T1000 (cell line): ENCODE measurements around the gene HOXA10.

Source experiments
- DNase-seq: peaks from one replicate; lab custom pipeline; 2025; ENCODE audit warnings: mixed read lengths; lab: John Stamatoyannopoulos, UW

HOXA10 gene

DNA sequence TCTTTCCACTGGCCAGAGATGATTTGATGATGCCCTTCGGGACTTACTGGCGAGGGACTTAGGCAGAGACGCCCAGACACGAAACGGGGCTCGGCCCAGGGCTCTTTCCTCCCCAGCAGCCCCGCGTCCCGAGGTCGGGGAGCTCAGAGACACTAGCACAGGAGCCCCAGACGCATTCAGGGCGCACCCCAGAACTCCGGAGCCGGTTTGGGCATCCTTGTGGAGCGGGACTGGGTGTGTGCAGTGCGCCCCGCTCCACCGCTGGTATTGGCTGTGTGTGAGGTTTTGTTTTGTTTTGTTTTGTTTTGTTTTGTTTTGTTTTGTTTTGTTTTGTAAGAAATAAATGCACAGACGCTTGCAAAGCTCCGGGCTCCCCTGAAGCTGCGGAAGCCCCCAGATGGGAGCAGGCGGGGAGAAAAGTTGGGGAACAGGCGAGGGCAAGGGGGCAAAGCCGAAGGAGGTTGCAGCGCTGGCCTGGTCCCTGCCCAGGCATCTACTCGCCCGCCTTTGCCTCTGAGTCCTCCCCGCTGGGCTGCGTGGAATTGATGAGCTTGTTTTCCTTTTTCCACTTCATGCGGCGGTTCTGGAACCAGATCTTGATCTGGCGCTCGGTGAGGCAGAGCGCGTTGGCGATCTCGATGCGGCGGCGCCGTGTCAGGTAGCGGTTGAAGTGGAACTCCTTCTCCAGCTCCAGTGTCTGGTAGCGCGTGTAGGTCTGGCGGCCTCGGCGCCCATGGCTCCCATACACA lies 28.8 kb downstream of the HOXA10 start:
- DNase-seq = no peak

DNA sequence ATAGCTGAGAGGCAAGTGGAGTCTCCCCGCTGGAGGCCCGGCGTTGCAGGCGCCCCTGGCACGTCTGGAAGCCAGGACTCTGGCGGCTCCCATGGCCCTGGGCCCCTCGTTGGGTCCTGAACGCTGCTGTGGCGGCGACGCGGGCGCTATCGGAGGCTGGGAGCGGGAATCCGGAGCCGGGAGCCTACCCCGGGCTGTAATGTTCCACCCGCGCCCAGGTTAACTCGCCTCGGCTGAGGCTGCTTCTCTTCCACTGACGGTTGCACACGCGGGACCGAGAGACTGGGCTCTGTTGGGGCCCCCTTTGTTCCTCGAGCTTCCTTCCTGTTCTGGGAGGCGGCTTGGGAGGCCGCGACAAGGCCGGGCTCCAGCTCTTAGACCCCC lies 29.3 kb downstream of the HOXA10 start:
- DNase-seq = no peak

DNA sequence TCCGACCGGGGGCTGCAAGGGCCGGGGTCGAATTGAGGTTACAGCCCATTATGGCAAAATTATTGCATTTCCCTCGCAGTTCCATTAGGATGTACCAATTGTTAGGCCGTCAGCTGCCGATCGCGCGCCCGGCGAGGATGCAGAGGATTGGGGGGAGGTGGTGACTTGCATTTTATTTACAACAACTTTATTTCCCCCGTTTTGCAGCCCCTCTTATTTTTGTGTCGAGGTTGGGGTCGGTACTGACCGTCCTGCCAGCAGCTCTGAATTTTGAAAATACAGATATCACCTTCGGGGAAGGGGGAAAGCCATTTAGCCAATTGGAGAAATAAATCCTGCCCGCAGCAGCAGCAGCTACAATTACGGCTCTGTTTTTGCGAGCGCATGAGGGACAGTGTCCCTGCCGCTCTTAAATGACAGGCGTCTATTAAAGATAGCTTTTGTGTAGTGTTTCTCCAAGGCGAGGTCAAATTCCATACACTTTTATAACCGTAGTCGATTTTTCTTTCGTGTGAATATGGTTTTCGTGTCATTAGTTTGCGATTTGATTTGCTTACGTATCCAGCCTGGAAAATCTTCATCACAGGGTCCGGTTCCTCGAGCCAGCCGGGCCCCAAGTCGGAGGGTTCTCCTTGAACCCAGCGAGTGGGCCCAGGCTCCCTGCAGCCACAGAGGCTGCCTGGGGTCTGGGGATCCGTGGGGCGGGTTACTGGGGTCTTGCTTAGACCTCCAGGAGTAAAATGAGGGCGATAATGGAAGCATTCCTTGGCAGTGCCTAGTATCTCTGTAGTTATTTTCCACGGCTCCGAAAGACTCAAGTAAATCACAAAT lies 30.0 kb downstream of the HOXA10 start:
- DNase-seq = no peak

DNA sequence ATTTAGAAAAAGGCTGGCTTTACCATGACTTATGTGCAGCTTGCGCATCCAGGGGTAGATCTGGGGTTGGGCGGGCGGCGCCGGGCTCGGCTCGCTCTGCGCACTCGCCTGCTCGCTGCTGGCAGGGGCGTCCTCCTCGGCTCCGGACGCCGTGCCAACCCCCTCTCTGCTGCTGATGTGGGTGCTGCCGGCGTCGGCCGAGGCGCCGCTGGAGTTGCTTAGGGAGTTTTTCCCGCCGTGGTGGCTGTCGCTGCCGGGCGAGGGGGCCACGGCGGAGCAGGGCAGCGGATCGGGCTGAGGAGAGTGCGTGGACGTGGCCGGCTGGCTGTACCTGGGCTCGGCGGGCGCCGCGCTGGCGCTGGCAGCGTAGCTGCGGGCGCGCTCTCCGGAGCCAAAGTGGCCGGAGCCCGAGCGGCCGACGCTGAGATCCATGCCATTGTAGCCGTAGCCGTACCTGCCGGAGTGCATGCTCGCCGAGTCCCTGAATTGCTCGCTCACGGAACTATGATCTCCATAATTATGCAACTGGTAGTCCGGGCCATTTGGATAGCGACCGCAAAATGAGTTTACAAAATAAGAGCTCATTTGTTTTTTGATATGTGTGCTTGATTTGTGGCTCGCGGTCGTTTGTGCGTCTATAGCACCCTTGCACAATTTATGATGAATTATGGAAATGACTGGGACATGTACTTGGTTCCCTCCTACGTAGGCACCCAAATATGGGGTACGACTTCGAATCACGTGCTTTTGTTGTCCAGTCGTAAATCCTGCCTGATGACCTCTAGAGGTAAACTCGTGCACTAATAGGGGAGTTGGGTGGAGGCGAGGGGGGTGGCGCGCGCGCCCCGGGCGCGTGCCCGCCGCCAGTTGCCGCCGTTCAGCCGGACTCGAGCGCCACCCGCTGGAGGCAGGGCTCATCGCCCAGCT lies 30.8 kb downstream of the HOXA10 start, which contains the start of gene HOXA5:
TSS of gene HOXA5 (minus strand) at position 659 of the 927 bp plus-strand sequence. CDS start at position 585, 74 bp downstream.
- peak; percentile 76 for DNase-seq

DNA sequence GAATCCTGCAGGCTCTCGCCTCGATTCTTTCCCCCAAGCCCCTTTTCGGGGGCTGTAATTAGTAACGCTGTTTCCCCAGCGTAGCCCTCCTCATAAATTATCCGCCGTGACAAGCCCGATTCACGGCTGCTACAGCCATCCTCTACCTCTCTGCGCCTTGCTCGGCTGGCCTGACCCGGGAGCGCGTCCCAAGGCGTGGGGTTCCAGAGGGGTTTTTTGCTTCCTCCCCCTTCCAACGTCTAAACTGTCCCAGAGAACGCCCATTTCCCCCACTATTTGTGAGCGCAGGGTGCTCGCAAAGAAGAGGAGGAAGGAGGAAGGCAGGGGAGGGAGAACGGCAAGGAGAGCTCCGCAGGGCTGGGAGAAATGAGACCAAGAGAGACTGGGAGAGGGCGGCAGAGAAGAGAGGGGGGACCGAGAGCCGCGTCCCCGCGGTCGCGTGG lies 31.5 kb downstream of the HOXA10 start:
- no peak for DNase-seq

DNA sequence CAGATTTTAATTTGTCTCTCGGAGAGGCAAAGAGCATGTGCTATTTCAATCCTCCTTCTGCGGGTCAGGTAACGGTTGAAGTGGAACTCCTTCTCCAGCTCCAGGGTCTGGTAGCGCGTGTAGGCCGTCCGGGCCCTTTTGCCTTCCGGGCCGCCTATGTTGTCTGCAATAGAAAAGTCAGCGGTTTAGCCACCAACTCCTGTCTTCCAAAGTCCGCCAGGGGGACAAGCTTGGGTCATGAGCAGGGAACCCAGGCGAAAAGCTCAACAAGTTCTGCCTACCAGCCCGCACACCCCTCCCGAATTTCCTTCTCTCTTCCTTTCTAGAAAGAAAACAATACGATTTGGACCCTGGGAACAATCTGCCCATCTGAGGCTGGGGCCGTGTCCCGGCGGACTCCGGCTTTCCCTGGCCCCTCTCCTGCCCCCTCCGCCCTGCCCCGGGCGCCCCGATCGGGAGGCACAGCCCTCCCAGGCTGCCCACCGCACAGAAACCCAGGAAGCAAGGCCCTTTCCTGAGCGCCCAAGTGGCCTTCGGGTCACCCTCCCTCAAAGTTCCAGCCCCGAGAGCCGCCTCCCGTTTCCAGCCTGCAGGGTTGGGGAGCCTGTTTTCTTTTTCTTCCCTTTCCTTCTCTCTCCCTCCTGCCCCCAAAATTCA lies 32.1 kb downstream of the HOXA10 start:
- DNase-seq = no peak

DNA sequence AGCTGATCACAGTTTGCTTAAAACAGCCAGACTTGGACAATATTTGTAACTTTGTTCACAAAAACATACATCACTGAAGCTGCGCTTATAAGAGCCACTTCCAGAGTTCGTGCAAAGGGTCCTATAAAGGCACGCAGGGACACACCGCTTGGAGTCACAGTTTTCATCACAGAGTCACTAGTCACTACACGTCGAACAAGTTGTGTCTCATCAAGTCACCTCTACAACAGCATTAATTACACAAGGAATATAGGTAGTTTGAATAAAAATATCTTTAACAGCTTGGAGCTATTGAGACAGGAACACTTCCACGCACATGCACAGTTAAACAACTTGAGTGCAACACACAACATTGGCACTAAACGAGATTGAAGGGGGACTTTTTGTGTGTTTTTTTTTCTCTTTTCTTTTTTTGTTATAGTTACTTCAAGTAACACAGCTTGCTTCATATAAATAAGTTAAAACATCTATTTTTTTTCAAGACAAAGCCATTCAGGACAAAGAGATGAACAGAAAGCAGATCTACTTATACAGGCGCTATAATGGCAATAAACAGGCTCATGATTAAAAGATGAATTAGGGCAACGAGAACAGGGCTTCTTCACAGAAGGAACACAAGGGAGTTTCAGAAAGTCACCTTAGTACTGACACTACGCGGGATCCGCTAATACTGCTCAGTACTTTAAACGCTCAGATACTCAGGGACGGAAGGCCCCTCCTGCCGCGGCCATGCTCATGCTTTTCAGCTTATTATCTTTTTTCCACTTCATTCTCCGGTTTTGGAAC lies 32.8 kb downstream of the HOXA10 start:
- no peak for DNase-seq

DNA sequence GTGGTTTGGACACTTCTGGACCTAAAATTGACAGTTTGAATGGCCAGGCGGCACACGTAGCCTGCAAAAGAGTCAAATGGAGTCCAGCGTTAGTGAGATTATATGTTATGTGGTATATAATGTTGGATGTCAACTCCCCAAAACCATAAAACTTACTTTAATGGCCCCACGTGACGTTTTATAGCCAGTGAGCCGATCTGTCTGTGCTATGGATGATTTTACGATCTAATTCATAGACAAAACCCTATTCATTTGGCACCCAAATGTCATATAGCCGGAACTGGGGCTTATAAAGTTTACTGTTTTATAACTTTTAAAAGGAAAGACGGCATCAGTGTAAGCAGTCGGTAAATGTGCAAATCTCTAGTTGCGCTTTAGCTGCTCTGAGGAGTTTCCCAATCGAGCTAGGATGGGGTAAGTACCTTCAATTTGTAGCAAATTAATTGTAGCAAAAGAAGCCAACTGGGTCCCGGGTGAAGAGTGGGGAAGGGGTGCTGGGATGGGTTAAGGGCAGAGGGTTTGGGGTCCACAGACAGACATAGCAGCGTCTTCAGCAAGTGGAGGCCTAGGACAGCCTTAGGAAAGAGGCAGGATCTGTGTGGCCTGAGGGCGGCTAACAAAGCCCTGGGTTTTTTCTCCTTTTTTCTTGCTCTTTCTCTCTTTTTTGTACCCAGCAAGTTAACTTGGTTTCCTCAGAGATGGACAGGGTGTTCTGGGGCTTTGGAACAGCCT lies 33.8 kb downstream of the HOXA10 start:
- no peak for DNase-seq

DNA sequence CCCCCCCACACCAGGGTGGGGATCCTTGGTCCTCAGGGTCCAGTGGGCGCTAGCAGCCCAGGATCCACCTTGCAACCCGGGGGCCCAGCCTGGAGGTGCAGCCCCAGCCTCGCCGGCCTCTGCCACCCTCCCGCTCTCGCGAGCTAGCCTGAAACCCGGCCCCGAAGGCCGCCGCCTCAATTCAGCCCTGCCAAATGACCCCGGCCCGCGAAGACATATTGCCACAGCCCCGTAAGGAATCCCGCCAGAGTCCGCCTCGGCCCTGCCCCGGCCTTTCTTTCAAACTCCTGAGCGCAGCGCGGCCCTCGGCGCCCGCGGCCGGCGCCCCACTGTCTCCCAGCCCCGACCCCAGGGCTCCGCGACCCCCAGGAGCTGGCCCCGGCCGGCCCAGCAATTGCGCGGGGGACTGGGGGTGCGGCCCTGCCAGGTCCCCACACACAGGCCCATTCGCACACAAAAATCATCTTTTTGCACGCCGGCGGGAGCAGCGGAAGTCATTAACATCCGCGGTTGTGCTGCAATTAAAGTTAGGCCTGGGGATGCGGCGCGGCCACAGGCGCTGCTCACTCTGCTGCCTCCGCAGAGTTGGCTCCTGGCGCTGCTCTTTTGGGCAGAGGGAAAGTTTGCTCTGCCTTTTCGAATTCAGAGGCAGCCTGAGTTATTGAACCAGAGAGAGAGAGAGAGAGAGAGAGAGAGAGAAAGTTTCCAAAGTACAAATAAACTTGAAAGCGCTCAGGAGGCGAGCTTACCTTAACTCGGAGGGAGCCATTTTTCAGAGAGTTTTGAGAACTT lies 34.6 kb downstream of the HOXA10 start:
- DNase-seq = no peak

DNA sequence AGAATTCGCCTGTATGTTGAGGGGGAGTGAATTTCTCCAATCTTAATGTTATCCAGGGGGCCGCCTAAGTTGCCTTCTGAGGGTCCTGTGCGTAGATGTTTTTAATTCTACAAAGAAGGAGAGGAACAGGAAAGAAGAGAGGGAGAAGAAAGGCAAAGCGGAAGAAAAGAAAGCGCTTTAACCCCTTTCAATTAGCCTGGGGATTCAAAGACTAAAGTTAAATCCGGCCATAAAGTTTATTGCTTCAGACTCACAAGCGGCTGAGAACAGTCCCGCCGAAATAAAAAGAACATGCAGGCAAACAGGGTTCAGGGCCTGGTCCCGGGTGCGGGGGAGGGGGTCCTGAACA lies 35.2 kb downstream of the HOXA10 start:
- no peak for DNase-seq

DNA sequence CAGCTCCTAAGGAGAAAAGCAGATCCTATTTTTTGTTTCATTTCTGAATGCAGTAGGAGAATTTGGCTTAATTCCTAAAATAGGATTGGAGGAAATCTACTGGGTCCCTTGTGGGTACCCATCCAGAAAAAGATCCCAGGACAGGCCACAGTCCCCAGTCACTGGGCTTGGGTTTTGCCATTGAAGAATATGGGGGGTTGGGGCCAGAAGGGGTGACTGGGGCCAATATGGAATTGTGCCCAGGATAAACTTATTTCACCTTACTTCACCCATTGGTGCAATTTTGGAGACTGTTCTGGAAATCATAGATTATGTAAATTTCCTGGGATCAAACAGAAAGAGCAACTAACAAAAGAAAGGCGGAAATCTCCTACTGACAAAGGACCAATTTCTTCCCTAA lies 35.6 kb downstream of the HOXA10 start:
- no peak for DNase-seq

DNA sequence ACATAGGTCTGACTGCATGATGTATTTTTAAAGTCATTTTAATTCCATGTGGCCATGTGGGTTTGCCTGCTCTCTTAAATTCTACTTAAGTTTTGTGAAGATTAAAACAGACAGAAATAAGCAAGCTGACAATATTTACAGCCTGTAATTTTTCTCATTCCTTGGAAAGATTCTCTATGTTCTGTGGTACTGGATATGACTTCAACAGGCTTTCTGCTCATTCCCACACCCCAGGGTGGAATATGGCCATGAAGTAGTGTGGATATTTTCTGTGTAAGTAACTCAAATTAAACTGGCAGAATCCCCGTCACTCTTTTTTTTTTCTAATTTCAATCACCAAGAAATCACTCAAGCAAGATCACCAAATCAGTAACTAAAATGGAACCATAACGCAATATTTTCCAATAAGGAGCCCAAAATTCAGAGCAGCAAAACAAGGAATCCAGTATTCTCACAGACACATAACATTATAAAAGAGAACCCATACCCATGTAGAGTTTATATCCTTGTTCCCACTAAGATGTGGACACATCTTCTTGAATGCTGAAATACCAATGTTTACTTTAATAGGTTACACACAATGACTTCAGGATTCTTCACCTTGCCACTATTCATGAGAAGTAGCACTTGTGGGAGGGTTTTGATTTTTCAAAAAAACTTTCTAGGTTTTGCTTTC lies 36.3 kb downstream of the HOXA10 start:
- no peak for DNase-seq

DNA sequence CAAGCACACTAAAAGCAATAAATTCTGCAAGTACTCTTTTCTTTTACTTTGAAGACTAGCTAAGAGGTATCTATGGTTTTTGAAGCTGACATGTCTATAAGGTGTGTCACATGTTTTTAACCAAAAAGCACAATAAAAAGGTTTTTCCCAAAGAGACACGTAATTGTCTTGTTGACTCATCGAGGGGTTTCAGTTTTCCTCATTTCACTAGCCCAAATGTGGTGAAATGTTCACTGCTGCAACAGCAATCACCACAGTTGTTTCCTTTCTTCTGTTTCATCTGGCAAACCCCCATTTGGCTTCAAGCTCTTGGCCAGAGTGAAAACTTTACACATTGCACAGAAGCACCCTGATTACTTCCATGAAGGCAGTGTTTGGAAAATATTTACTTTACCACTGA lies 39.7 kb downstream of the HOXA10 start:
- DNase-seq = peak; percentile 5

DNA sequence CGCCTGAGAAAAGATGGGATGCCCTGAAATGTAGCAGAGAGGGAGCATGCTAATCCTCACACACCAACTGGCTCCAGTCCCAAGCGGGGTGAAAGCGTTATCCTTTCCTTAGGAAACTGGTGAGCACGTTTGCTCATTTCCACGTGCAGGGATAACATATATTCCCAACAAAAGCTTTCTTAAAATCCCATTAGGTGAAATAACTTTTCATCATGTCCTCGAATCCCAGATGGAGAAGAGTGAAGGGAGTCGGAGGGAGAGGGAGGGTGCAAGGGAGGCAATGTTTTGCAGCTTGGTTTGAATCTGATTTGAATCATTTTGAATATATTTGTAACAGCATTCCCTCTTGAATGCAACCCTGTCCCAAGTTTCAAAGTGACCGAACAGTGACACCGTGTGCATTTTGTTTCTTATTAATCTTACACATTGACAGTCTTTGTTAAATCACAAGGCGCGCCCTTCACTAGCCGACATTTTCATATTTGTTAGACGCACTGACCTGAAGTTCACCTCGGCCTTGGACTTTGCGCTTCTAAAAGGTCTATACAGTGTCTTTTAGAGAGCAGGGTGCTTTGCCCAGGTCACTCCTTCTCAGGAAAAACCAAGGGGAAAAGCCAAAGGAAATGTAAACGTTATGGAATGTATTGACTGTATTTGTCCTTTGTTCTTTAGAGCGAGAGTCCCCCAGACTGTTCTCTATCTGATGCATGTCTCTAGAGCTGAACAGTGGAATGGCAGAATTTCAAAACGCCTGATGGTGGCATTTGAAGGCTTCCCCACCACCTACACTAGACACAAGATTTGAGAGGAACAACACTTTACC lies 40.5 kb downstream of the HOXA10 start:
- DNase-seq = no peak

DNA sequence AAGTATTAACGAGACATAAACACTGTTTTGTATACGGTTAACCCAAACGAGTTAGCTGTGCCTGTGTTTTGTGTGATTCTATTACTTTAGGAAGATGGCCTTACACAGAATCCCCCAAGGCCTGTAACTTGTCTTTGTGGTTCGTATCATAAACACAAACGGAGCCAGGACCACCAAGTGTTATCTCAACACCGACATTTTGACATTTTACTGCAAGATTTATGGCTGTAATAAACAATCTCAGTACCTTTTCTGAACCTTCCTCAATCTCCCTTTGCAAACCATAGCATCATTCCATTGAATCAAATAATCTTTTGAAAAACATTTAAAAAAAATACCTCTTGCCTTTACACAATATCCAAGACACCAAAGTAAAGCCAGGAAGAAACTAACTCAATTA lies 41.1 kb downstream of the HOXA10 start:
- DNase-seq = no peak

DNA sequence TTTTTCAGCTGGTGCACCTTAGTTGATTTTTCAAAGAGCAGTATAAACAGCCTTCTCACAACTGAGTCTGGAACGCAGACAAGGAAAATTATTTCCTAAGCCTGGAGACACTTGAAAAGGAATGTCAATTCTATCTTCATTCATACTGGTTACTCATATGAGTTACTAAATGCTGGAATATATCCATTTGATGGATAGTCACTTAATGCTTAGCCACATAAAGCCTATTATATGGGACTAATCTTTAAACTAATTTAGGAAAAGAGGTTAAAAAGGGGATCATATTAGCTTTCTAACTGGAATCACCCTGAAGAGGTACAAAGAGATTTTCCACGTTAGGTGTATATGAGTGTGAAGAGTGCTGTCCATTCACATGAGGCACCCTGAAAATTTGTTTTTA lies 41.9 kb downstream of the HOXA10 start:
- no peak for DNase-seq

DNA sequence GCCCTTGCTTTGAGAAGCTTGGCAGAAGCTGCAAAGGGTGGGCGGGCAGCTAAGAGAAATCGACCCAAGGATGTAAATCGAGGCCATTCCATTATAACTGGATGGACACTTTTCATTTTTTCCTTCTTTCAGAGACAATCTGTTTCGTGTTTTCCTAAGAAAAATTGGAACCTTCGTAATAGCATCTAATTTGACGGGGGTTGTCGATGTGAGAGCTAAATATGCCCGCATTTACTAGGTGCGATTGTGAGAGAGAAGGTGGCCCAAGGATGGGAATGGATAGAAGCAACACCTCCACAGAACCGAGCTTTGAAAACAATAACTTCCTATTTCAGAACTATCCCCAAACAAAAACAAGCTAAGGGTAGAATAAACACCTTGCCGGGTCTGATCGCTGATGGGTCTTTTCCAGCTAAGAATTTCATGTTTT lies 42.7 kb downstream of the HOXA10 start:
- no peak for DNase-seq
